Measurements from ENCODE around the gene JSRP1. TPM values are rescaled to one million over a fixed set of nuclear protein-coding genes. Genes with fewer than 3 reads are reported as not detected.

JSRP1 gene
- polyA plus RNA-seq, 2 of the 4 experiments (the other 2 are of a cell fraction): 0.41 TPM; not detected in 1

GRCh38 chr19:2269244-2270156 is 13.3 kb upstream of the JSRP1 start:
- FAIRE-seq: no peak
- Histone ChIP-seq H3K4me1 (peaks cover 28% of the 10 kb centered on the region), H3K4me3 (peak overlapping the region; percentile 100), H3K9me3 (no peaks in the 10 kb centered on the region), H3K4me2 (peak overlapping the region; percentile 92), H3K27ac (peak overlapping the region; percentile 98)
- peak; percentile 94 to 95 for DNase-seq (ENCODE audit: low read depth in 1 of 2, low spot score in 1 of 2)
- ATAC-seq: peak; percentile 70 to 83
- ChIA-PET CTCF (interaction anchor here (0.5 to 1.0 kb wide), 2 partner anchors 9 to 32 kb away, joined by 3 to 4 read pairs; no protein-coding TSS in a partner anchor), POLR2A (no interaction called here)
- 0% methylated on average over 5 of the region's 103 CpGs for WGBS (ENCODE audit: missing lambda C conversion rate)
- TF ChIP-seq HEYL (CRISPR knock-in tag; IDR thresholded peaks at IDR 0.05) (no peak), JUNB (IDR thresholded peaks at IDR 0.05) (no peak), KDM1A (IDR thresholded peaks at IDR 0.05; ENCODE audit: low read depth) (no peak), NPAS2 (CRISPR knock-in tag; IDR thresholded peaks at IDR 0.05; ENCODE audit: borderline replicate concordance) (no peak), JUN (IDR thresholded peaks at IDR 0.05) (peak; percentile 95 to 98), E2F6 (IDR thresholded peaks at IDR 0.05; ENCODE audit: borderline replicate concordance, low read depth) (no peak), MYC (IDR thresholded peaks at IDR 0.05; ENCODE audit: borderline replicate concordance, low read length) (no peak; the same call in 1 of the 2 replicates), EHMT2 (IDR thresholded peaks at IDR 0.05; ENCODE audit: low read depth) (no peak), GATA3 (IDR thresholded peaks at IDR 0.05; ENCODE audit: borderline replicate concordance) (peak; percentile 15; the same call in 1 of the 2 replicates), REST (IDR thresholded peaks at IDR 0.05) (0 out of 2 replicates have a peak, but pooled peaks have one; percentile 16), POLR2A (IDR thresholded peaks at IDR 0.05; ENCODE audit: low read length) (peak; percentile 93), FOXS1 (CRISPR knock-in tag; IDR thresholded peaks at IDR 0.05) (no peak), TP53 (CRISPR knock-in tag; IDR thresholded peaks at IDR 0.05) (no peak), ATOH8 (CRISPR knock-in tag; IDR thresholded peaks at IDR 0.05; ENCODE audit: low read depth) (no peak), SMC3 (IDR thresholded peaks at IDR 0.05) (no peak), PHF8 (IDR thresholded peaks at IDR 0.05; ENCODE audit: borderline replicate concordance, low read depth) (peak; percentile 84), MAFK (IDR thresholded peaks at IDR 0.05; ENCODE audit: partially characterized antibody) (no peak), ZFP36 (IDR thresholded peaks at IDR 0.05; ENCODE audit: borderline replicate concordance, partially characterized antibody) (no peak), NR3C1 (IDR thresholded peaks at IDR 0.05) (no peak), ESRRA (IDR thresholded peaks at IDR 0.05; ENCODE audit: borderline replicate concordance, low read length) (no peak), HDAC2 (IDR thresholded peaks at IDR 0.05) (peak; percentile 44; the same call in 1 of the 2 replicates), HMGXB4 (CRISPR knock-in tag; IDR thresholded peaks at IDR 0.05; ENCODE audit: borderline replicate concordance) (no peak), ZC3H11A (IDR thresholded peaks at IDR 0.05) (no peak), RARB (CRISPR knock-in tag; IDR thresholded peaks at IDR 0.05) (no peak), HES2 (IDR thresholded peaks at IDR 0.05) (no peak), EP300 (IDR thresholded peaks at IDR 0.05) (no peak), SREBF2 (IDR thresholded peaks at IDR 0.05) (no peak), CBX8 (IDR thresholded peaks at IDR 0.05) (no peak), BCL3 (IDR thresholded peaks at IDR 0.05) (peak; percentile 95), RFX5 (IDR thresholded peaks at IDR 0.05) (no peak), HOXA7 (CRISPR knock-in tag; IDR thresholded peaks at IDR 0.05) (no peak), CBX2 (IDR thresholded peaks at IDR 0.05; ENCODE audit: borderline replicate concordance, low read depth) (no peak), TFCP2L1 (CRISPR knock-in tag; IDR thresholded peaks at IDR 0.05) (no peak; the same call in 1 of the 2 replicates)

Data from A549 (cell line).